BLaER1 treated with 17β-estradiol and CSF1 and Interleukin-3, amounts not matched to agents 10 nM and 100 nM (cell line): ENCODE measurements around the gene SSTR3.

Experiments used
- H3K27ac ChIP-seq, 11 experiments: shearing (Covaris generic); formaldehyde crosslinking; 2 replicates each; pipeline ENCODE4 v1.8.1; 2022
- H3K27me3 ChIP-seq, 11 experiments: shearing (Covaris generic); formaldehyde crosslinking; 2 replicates each; pipeline ENCODE4 v1.8.1; 2022
- H3K36me3 ChIP-seq, 11 experiments: shearing (Covaris generic); formaldehyde crosslinking; 2 replicates each; pipeline ENCODE4 v1.8.1; 2022
- H3K4me1 ChIP-seq, 10 experiments: shearing (Covaris generic); formaldehyde crosslinking; 2 replicates each; pipeline ENCODE4 v1.8.1; 2022
- H3K4me2 ChIP-seq, 11 experiments: shearing (Covaris generic); formaldehyde crosslinking; 2 replicates each; pipeline ENCODE4 v1.8.1; 2022
- H3K4me3 ChIP-seq, 10 experiments: shearing (Covaris generic); formaldehyde crosslinking; 2 replicates each; pipeline ENCODE4 v1.8.1; 2022
- H3K9ac ChIP-seq, 11 experiments: shearing (Covaris generic); formaldehyde crosslinking; 2 replicates each; pipeline ENCODE4 v1.8.1; 2022
- H3K9me3 ChIP-seq, 11 experiments: shearing (Covaris generic); formaldehyde crosslinking; replicated peaks in 1 of 11; 2 replicates each; pipeline ENCODE4 v1.8.1; 2022
- H4K20me1 ChIP-seq, 11 experiments: shearing (Covaris generic); formaldehyde crosslinking; 2 replicates each; pipeline ENCODE4 v1.8.1; 2022
- Cebpa-rat ChIP-seq, 11 experiments: shearing (Covaris generic); IDR thresholded peaks; 2 replicates each; pipeline ENCODE4 v1.8.1; 2022

The SSTR3 gene

DNA sequence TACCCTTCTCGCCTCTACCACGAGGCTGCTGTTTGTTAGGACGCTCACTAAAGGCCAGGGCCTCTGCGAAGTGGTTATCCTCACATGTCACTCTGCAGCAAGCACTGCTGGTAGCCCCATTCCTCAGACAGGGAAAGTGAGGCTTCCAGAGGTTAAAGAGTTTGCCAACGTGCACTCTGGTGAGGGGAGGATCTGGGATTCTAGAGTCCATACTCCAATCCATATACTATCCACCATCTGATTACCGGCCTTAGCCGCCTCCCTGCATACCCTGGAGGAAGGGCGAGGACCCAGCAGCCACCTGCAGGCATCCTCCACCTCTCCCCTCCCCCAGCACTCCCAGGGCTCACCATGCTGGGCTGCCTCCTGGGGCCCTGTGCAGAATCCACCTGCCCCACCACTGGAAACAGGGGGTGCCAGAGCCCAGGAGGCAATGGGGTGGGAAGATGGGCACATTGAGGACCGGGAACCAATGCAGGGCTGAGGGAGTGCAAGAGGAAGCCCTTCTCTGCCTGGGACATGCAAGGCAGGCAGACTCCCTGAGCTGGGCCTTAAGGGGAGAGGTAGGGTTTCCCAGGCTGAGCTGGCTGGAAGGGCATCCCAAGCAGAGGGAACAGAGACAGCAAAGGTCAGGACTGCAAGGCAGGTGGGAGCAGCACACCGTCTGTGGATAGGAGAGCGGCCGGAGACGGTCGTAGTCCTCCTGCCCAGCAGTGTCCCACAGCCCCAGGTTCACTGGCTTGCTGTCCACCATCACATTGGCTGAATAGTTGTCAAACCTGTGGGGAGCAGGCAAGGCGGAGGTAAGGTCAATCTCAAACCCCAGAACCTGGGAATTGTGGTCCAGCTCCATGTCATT lies 20.1 kb upstream of the SSTR3 start:
- H3K36me3 ChIP-seq: peaks cover 66 to 83% (median 77%) of the 10 kb centered on the region in 11 experiments
- H4K20me1 ChIP-seq: peaks cover 55 to 93% (median 75%) of the 10 kb centered on the region in 11 experiments
- no peaks in the 10 kb centered on the region for H3K27me3 ChIP-seq
- no peaks in the 10 kb centered on the region for H3K9me3 ChIP-seq
- TF ChIP-seq Cebpa-rat (IDR thresholded peaks at IDR 0.05): no peak
- peak overlapping the region in 10 of 11 experiments; percentile 19 to 96 (median 87); a peak in 13 of 22 replicates for H3K27ac ChIP-seq
- peak overlapping the region in 9 of 11 experiments; percentile 0 to 81 (median 44); a peak in 13 of 22 replicates for H3K9ac ChIP-seq
- H3K4me3 ChIP-seq: peak overlapping the region in 2 of 10 experiments; percentile 36 to 39; a peak in 3 of 20 replicates
- H3K4me2 ChIP-seq: peak overlapping the region; percentile 87 to 99 (median 94)
- peaks cover 95 to 98% (median 97%) of the 10 kb centered on the region in 10 experiments for H3K4me1 ChIP-seq

DNA sequence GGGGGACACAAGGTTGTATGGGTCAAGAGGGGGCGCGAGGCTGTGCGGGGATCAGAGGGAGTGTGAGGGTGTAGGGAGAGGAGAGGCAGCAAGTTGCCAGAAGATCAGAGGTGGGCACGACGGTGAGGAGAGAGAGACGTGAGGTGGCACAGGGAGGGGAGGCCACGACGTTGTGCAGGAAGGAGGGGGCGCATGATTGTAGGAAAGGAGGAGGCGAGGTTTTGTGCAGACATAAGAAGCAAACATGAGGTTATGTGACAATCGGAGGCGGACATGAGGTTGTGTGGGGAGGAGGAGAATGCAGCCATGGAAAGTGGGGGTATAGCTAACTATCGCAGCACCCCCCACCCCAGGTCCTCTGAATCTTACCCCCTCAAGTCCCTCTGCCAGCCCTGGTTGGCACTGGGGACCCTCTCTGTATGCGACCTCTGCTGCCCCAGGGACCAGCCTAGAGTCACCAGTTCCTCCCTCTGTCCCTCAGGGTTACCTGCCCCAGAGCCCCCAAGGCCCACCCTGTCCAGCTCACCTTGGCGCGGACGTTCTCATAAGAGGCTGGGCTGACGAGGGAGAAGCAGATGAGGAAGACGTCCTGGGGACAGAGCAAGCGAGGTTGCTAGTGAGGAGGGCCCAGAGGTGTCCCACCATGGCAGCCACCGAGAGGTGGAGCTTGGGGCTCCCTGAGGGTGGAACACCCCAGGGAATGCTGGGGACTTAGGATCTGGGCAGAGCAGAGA lies 19.3 kb upstream of the SSTR3 start:
- peaks cover 50 to 89% (median 70%) of the 10 kb centered on the region in 11 experiments for H4K20me1 ChIP-seq
- peak overlapping the region in 10 of 11 experiments; percentile 44 to 96 (median 87); a peak in 19 of 22 replicates for H3K27ac ChIP-seq
- peaks cover 91 to 93% (median 91%) of the 10 kb centered on the region in 10 experiments for H3K4me1 ChIP-seq
- H3K36me3 ChIP-seq: peaks cover 62 to 80% (median 73%) of the 10 kb centered on the region in 11 experiments
- H3K9ac ChIP-seq: peak overlapping the region; percentile 0 to 81 (median 39); a peak in 14 of 22 replicates
- H3K4me2 ChIP-seq: peak overlapping the region; percentile 87 to 99 (median 94)
- no peaks in the 10 kb centered on the region for H3K27me3 ChIP-seq
- TF ChIP-seq Cebpa-rat (IDR thresholded peaks at IDR 0.05): no peak
- H3K4me3 ChIP-seq: peak overlapping the region in 3 of 10 experiments; percentile 13 to 39 (median 36); a peak in 4 of 20 replicates
- no peaks in the 10 kb centered on the region for H3K9me3 ChIP-seq

DNA sequence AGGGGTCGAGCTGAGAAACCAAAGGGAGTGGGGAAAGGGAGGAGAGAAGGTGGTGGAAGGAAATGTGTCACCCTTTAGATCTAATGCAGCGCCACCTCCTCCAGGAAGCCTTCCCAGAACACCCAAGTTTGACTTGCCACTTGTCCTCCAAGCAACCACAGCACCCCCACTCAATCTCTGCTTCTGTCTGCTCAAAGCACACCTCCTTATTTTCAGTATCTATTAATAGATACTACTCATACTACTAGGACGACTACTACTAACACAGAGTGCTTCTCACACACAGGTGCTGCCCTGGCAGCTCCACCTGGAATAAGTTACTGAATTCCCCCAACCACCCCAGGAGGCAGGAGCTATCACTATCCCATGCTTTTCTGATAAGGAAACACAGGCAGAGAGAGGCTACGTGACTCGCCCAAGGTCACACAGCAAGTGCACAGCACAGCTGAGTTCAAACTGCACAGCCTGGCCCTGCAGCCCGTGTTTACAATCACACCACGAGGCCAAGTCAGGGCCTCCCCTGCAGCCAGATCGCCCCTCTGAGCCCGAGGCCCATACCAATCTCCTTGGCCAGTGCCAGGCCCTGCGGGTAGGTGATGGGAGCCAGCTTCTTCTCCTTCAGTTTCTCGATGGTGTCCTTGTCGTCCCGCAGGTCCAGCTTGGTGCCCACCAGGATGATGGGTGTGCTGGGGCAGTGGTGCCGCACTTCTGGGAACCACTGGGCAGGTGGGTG lies 18.6 kb upstream of the SSTR3 start:
- Histone ChIP-seq H3K9me3 (no peaks in the 10 kb centered on the region), H3K9ac (peak overlapping the region; percentile 0 to 83 (median 57); a peak in 17 of 22 replicates), H3K27me3 (no peaks in the 10 kb centered on the region), H3K36me3 (peaks cover 62 to 80% (median 73%) of the 10 kb centered on the region in 11 experiments), H3K4me1 (peaks cover 91 to 93% (median 91%) of the 10 kb centered on the region in 10 experiments), H4K20me1 (peaks cover 50 to 89% (median 70%) of the 10 kb centered on the region in 11 experiments), H3K27ac (peak overlapping the region in 10 of 11 experiments; percentile 44 to 96 (median 87); a peak in 21 of 22 replicates), H3K4me3 (peak overlapping the region in 6 of 10 experiments; percentile 5 to 44 (median 32); a peak in 7 of 20 replicates), H3K4me2 (peak overlapping the region; percentile 87 to 99 (median 94))
- TF ChIP-seq Cebpa-rat (IDR thresholded peaks at IDR 0.05): no peak

DNA sequence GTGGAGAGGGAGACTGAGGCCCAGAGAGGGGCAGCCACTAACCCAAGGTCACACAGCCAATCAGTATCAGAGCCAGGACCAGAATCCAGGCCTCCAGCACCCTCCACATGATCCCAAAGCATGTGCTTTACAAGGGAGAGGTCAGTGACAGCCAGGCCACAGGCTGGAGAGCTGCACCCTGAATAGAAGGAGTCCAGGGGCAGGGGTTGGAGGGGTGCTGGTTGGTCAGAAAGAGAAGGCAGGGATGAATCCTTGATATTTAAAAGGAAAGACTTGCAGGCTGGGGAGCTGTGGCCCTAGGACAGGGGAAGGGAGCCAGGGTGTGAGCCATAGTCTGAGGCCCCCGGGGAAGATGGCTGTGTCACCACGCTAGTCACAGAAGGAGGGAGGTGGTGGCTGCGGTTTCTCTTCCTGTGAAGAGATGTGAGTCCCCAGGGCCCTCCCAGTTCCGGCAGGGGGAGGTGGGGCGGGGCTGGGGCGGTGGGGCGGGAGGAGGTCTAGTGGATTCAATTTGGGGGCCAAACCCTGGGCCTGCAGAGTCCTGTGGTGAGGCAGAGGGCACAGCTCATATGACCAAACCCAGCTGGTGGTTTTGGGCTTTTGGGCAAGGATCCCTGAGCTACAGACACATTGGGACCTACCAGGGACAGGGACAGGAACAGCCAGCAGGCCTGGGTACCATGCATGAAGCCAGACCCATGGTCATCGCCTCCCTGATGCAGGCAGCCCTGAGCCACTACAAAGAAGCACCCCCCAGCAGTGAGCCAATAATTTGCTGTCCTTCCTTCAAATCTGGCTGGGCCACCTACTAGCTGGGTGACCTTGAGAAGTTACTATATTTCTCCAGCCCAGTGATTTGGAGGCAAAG lies 17.8 kb upstream of the SSTR3 start:
- Histone ChIP-seq H3K4me2 (peak overlapping the region; percentile 89 to 99 (median 96)), H4K20me1 (peaks cover 45 to 89% (median 70%) of the 10 kb centered on the region in 11 experiments), H3K27ac (peak overlapping the region; percentile 83 to 96 (median 90)), H3K27me3 (no peaks in the 10 kb centered on the region), H3K36me3 (peaks cover 62 to 80% (median 73%) of the 10 kb centered on the region in 11 experiments), H3K9ac (peak overlapping the region; percentile 59 to 85 (median 77)), H3K9me3 (no peaks in the 10 kb centered on the region), H3K4me1 (peaks cover 85 to 93% (median 91%) of the 10 kb centered on the region in 10 experiments), H3K4me3 (peak overlapping the region in 9 of 10 experiments; percentile 22 to 59 (median 44); a peak in 16 of 20 replicates)
- no peak for TF ChIP-seq Cebpa-rat (IDR thresholded peaks at IDR 0.05)

DNA sequence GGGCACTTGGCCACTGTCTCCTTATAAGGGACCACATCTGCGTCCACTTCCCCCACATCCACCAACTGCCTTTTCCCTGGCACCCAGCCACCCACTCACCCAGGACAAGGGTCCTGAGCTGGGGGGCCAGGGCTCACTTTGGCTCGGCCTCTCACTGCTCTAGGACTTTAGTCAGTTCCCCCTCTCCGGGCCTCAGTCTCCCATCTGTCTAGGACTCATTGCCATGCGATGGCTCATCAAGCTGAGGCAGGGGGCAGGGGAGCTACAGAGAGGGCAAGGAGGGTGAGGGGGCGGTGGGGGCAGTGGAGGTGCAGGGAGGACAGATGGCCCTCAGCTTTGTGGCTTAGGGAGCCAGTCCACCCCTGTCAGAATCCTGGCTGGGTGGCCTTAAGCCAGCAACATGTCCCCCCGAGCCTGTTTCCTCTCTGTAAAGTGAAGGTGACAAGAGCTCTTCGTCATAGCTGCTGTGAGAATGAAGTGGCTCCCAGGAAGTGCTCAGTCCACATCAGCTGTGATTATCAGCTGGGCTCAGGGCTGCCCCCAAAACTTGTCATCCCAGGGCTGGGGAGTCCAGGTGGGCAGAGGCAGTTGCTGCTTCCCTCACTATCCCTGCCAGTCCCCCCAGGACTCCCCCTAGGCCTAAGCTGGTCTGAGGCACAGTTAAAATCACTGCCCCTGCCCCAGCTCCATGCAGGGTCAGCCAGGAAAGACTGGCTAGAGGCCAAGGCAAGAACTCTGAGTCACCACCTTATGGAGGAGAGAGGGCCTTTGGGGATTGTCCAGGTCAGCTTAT lies 16.9 kb upstream of the SSTR3 start:
- Histone ChIP-seq H3K9me3 (no peaks in the 10 kb centered on the region), H3K4me3 (peak overlapping the region; percentile 14 to 59 (median 42); a peak in 18 of 20 replicates), H3K27me3 (no peaks in the 10 kb centered on the region), H3K4me1 (peaks cover 77 to 93% (median 90%) of the 10 kb centered on the region in 10 experiments), H3K9ac (peak overlapping the region; percentile 59 to 85 (median 77)), H3K4me2 (peak overlapping the region; percentile 88 to 99 (median 96)), H3K27ac (peak overlapping the region; percentile 83 to 96 (median 90)), H4K20me1 (peaks cover 41 to 89% (median 69%) of the 10 kb centered on the region in 11 experiments), H3K36me3 (peaks cover 62 to 80% (median 74%) of the 10 kb centered on the region in 11 experiments)
- TF ChIP-seq Cebpa-rat (IDR thresholded peaks at IDR 0.05): no peak

DNA sequence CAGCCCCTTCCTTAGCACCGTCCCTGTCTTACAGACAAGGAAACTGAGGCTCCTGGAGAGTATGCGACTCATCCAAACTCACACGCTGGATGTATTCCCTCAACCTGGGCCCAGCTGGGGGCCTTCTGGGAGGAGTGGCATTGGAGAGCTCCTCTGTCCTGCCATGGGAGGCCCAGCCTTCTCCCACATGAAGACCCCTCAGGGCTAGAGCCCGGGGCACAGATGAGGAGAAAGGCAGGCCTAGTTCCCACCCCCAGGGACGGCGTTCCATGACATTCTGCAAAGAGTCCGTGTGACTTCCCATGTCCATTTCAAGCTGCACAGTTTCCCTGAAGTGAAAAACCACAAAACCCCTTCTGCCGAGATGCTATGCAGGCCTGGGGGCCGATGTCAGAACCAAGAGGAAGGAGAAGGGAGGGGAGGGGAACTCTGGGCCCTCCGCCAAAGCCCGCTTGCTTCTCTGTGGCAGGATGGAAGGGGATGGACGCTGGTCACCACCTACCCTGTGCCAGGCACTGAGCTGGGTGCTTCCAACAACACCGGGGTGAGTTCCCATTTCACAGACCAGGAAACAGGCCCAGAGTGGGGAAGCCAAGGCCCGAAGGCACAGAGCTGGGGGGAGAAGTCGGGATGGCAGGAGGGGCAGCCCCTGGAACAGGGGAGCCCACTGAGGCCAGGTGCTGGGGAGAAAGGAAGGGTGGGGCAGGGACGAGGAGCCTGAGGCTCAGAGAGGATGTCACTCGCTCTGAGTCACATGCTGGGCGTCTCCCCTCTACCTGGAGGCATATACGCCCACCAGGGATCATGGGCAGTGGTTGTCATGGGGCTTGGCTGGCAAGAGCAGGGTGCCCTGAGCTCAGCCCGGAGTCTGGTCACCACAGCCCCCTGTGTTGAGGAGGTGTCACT lies 16.1 kb upstream of the SSTR3 start:
- no peaks in the 10 kb centered on the region for H3K9me3 ChIP-seq
- no peak for TF ChIP-seq Cebpa-rat (IDR thresholded peaks at IDR 0.05)
- peaks cover 69 to 93% (median 88%) of the 10 kb centered on the region in 10 experiments for H3K4me1 ChIP-seq
- peak overlapping the region; percentile 14 to 59 (median 42); a peak in 18 of 20 replicates for H3K4me3 ChIP-seq
- peaks cover 33 to 82% (median 69%) of the 10 kb centered on the region in 11 experiments for H4K20me1 ChIP-seq
- H3K4me2 ChIP-seq: peak overlapping the region; percentile 88 to 99 (median 96)
- no peaks in the 10 kb centered on the region for H3K27me3 ChIP-seq
- peaks cover 62 to 80% (median 74%) of the 10 kb centered on the region in 11 experiments for H3K36me3 ChIP-seq
- H3K9ac ChIP-seq: peak overlapping the region; percentile 59 to 85 (median 77)
- peak overlapping the region; percentile 83 to 96 (median 90) for H3K27ac ChIP-seq
